ENCODE results near the gene LRP2. TPM values are rescaled to one million over a fixed set of nuclear protein-coding genes. Genes with fewer than 3 reads are reported as not detected.

LRP2 gene
- total RNA-seq, 4 donors from 2014 or later = 0.65 TPM; not detected in 3

GRCh38 chr2:169386722-169387121 lies 24.4 kb upstream of the LRP2 start:
- TF ChIP-seq, protein P1, sequence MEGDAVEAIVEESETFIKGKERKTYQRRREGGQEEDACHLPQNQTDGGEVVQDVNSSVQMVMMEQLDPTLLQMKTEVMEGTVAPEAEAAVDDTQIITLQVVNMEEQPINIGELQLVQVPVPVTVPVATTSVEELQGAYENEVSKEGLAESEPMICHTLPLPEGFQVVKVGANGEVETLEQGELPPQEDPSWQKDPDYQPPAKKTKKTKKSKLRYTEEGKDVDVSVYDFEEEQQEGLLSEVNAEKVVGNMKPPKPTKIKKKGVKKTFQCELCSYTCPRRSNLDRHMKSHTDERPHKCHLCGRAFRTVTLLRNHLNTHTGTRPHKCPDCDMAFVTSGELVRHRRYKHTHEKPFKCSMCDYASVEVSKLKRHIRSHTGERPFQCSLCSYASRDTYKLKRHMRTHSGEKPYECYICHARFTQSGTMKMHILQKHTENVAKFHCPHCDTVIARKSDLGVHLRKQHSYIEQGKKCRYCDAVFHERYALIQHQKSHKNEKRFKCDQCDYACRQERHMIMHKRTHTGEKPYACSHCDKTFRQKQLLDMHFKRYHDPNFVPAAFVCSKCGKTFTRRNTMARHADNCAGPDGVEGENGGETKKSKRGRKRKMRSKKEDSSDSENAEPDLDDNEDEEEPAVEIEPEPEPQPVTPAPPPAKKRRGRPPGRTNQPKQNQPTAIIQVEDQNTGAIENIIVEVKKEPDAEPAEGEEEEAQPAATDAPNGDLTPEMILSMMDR (IDR thresholded peaks at IDR 0.05; ENCODE audit: low read depth) = no peak

GRCh38 chr2:169384816-169385215 lies 22.5 kb upstream of the LRP2 start:
- TF ChIP-seq, protein P1 (IDR thresholded peaks at IDR 0.05; ENCODE audit: low read depth) = no peak

- TF ChIP-seq, protein P1 (IDR thresholded peaks at IDR 0.05; ENCODE audit: low read depth) = no peak
Measured at GRCh38 chr2:169372561-169372960, 10.2 kb upstream of the LRP2 start.

DNA sequence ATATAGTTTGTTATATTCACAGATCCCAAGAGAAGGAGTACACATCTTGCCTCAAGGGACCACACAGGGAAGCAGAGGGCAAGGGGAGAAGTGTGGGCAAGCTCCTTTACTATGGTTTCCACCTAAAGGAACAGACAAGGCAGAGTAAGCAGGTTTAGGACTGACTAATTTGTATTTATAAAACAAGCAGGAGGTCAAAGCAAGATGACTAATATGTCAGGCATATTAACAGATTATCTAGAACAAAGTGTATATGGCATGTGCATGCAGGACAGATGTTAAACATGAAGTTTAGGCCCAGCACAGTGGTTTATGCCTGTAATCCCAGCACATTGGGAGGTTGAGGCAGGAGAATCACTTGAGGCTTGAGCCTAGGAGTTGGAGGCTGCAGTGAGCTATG lies 3.7 kb upstream of the LRP2 start:
- TF ChIP-seq, protein P1 (IDR thresholded peaks at IDR 0.05; ENCODE audit: low read depth) = no peak

DNA sequence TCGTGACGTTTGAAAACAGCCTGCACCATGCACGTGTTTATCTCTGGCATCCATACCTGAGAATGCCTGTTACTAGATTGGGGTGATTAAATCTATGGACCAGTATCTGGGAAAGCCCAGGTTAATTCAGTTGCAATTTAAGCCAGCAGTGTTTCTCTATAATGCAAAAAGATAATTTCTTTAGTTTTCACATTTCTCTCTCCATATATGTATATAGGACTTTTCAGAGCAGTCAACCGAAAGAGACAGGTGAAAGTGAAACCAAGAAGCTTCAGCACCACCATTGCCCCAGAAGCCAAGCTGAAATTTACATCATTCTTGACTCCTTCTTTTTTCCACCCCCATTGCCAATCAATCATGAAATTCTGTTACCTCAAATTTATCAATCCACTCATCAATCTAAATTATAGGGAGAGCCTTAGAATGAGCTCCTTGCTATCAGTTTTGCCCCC lies 2.7 kb upstream of the LRP2 start:
- TF ChIP-seq, protein P1 (IDR thresholded peaks at IDR 0.05; ENCODE audit: low read depth) = no peak

- TF ChIP-seq, protein P1 (IDR thresholded peaks at IDR 0.05; ENCODE audit: low read depth) = no peak
Measured at GRCh38 chr2:169363560-169364150, 1.3 kb upstream of the LRP2 start.

- TF ChIP-seq, protein P1 (IDR thresholded peaks at IDR 0.05; ENCODE audit: low read depth) = no peak
Measured at GRCh38 chr2:169362894-169363559, 693 bp upstream of the LRP2 start.
